ENCODE results near the gene MVB12A. TPM values are rescaled to one million over a fixed set of nuclear protein-coding genes. Genes with fewer than 3 reads are reported as not detected.

The MVB12A gene
- total RNA-seq, 2 experiments from 2014 or later = 57.3 to 65.1 TPM

DNA sequence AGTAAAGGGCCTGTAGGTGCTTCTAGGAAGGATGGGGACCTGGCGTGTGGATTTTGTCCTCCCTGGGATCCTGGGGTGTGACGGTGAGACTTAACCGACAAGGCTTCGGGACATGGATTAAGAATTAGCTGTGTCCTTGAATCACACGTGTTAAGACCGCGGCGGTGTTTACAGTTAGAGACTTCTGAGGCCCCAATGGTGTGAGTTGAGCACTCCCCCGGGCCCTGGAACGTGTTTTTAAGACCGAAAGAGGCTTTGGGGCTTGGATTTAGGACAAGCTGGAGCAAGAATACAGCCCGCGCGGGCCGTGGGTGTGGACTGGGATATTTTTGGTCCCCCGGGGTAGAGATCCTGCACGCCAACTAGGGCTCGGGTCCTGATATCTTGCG is 49.2 kb downstream of the MVB12A start:
- H3K4me3 ChIP-seq (ENCODE audit: low read depth, low read length, poor library complexity, severe bottlenecking) = peak overlapping the region; percentile 70
- H2AFZ ChIP-seq (ENCODE audit: low read length) = peak overlapping the region; percentile 40; the same call in 1 of the 2 replicates
- TF ChIP-seq EZH2phosphoT487 (IDR thresholded peaks at IDR 0.05; ENCODE audit: borderline replicate concordance, low read depth, low read length) = no peak
- TF ChIP-seq, protein P1, sequence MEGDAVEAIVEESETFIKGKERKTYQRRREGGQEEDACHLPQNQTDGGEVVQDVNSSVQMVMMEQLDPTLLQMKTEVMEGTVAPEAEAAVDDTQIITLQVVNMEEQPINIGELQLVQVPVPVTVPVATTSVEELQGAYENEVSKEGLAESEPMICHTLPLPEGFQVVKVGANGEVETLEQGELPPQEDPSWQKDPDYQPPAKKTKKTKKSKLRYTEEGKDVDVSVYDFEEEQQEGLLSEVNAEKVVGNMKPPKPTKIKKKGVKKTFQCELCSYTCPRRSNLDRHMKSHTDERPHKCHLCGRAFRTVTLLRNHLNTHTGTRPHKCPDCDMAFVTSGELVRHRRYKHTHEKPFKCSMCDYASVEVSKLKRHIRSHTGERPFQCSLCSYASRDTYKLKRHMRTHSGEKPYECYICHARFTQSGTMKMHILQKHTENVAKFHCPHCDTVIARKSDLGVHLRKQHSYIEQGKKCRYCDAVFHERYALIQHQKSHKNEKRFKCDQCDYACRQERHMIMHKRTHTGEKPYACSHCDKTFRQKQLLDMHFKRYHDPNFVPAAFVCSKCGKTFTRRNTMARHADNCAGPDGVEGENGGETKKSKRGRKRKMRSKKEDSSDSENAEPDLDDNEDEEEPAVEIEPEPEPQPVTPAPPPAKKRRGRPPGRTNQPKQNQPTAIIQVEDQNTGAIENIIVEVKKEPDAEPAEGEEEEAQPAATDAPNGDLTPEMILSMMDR (conservative IDR thresholded peaks at IDR 0.05; ENCODE audit: low read length) = no peak
- BruUV-seq (replicated peaks) = no TSS peak
- no peaks in the 10 kb centered on the region for H3K9me2 ChIP-seq (ENCODE audit: insufficient read depth, low read length)
- no peaks in the 10 kb centered on the region for H3K9me3 ChIP-seq (ENCODE audit: low read length)
- H3K4me1 ChIP-seq (ENCODE audit: insufficient read depth, low read length, poor library complexity, severe bottlenecking) = peaks cover 30% of the 10 kb centered on the region
- no peaks in the 10 kb centered on the region for H4K20me1 ChIP-seq (ENCODE audit: insufficient read depth, low read length)
- H3K36me3 ChIP-seq (ENCODE audit: insufficient read depth, low read length) = no peaks in the 10 kb centered on the region
- POLR2A ChIA-PET = interaction anchor here (0.9 kb wide), 1 partner anchor 12 kb away, joined by 7 read pairs; no protein-coding TSS in a partner anchor
- no peak overlapping the region for H3K27ac ChIP-seq (ENCODE audit: low read depth, low read length, poor library complexity, severe bottlenecking)
- intact Hi-C loops (cut with micrococcal nuclease; ENCODE audit: unreplicated experiment) = loop anchor here (5.0 kb wide), 1 partner anchor 62 kb away; the partner anchor contains the start of gene BST2
- CTCF ChIA-PET (ENCODE audit: unreplicated experiment) = no interaction called here
- DNase-seq (ENCODE audit: low spot score) = no peak
- H3K4me2 ChIP-seq (ENCODE audit: low read length) = peak overlapping the region; percentile 82
- no peaks in the 10 kb centered on the region for H3K79me2 ChIP-seq (ENCODE audit: insufficient read depth, low read depth, low read length)

DNA sequence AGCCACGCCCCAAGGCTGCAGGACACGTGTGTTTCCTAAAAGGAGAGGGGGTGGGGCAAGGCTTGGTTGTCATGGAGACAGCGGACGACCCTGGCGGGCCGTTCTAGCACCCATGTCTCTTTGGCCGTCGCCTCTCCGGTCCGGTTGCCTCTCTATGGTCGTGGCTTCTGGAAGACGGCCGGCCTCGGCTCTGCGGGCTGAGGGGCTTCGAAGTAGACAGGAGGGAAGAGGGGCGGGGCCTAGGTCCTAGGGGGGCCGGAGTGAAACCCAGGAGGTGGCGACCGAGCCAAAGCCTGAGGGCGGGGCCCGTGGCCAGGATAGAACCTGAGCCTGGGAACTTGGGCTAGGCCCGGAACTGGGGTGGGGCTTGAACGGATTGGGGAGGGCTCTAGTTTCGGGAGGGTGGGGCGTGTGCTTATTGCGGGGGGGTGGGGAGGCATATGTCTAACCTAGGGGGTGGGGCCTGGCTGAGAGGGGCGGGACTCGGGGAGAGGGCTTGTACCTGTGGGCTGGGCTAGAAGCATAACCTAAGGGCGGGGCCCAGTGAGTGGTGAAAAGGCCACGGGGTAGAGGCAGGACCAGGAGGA is 49.7 kb downstream of the MVB12A start:
- Histone ChIP-seq H2AFZ (ENCODE audit: low read length) (peak overlapping the region; percentile 57), H3K36me3 (ENCODE audit: insufficient read depth, low read length) (no peaks in the 10 kb centered on the region), H3K9me2 (ENCODE audit: insufficient read depth, low read length) (no peaks in the 10 kb centered on the region), H3K79me2 (ENCODE audit: insufficient read depth, low read depth, low read length) (no peaks in the 10 kb centered on the region), H3K4me3 (ENCODE audit: low read depth, low read length, poor library complexity, severe bottlenecking) (peak overlapping the region; percentile 70), H3K4me1 (ENCODE audit: insufficient read depth, low read length, poor library complexity, severe bottlenecking) (peaks cover 30% of the 10 kb centered on the region), H3K4me2 (ENCODE audit: low read length) (peak overlapping the region; percentile 82), H3K9me3 (ENCODE audit: low read length) (no peaks in the 10 kb centered on the region), H4K20me1 (ENCODE audit: insufficient read depth, low read length) (no peaks in the 10 kb centered on the region), H3K27ac (ENCODE audit: low read depth, low read length, poor library complexity, severe bottlenecking) (no peak overlapping the region)
- no peak for TF ChIP-seq EZH2phosphoT487 (IDR thresholded peaks at IDR 0.05; ENCODE audit: borderline replicate concordance, low read depth, low read length)
- TF ChIP-seq, protein P1 (conservative IDR thresholded peaks at IDR 0.05; ENCODE audit: low read length) = no peak
- CTCF ChIA-PET (ENCODE audit: unreplicated experiment) = interaction anchor here (0.6 kb wide), 1 partner anchor 53 kb away, joined by 9 read pairs; no protein-coding TSS in a partner anchor
- BruUV-seq (replicated peaks) = no TSS peak
- intact Hi-C loops (cut with micrococcal nuclease; ENCODE audit: unreplicated experiment) = loop anchor here (5.0 kb wide), 1 partner anchor 62 kb away; the partner anchor contains the start of gene BST2
- POLR2A ChIA-PET = no interaction called here
- DNase-seq (ENCODE audit: low spot score) = peak; percentile 92
